Measurements from ENCODE around the gene PMEL. TPM values are rescaled to one million over a fixed set of nuclear protein-coding genes. Genes with fewer than 3 reads are reported as not detected.
"Not testable (repeated sequence)": the region's sequence is repeated elsewhere in the genome, so short reads cannot be mapped to it uniquely, and the experiment has no call there.

The PMEL gene
- total and polyA plus RNA-seq, 4 donors = 1.1 to 4.5 (median 2.4) TPM

DNA sequence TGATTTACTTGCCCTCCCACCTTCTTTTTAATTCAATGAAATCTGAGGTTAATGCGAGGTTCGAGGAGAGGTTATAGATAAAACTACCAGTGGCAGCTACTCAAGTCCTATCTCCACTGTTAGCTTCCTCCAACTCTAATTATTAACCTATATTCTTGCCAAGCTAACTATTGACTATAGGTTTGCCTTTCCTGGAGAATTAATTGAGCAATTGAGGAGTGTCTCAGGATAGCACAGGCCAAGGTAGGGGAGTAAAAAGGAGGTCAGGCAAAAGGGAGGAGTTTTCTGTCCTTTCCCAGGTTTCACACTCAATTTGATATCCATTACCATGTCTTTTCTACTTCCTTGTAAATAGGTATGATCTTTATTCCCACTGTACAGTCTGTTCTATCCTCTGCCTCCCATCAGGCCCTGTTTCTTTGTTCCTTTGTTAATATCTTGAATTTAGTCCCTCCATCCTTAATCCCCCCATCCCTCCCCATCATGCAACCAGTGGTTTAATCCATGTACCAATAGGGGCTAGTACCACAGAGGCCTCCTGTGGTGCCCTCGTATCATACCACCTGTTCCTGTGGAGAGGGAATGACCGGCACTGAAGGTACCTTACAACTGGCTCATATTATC is 27.5 kb upstream of the PMEL start:
- Histone ChIP-seq H3K36me3 (ENCODE audit: control insufficient read depth in 4 of 4, insufficient read depth in 3 of 4, low read depth in 1 of 4, low read length in 3 of 4) (peaks cover 16 to 46% (median 40%) of the 10 kb centered on the region in 4 donors), H3K4me1 (ENCODE audit: control insufficient read depth in 4 of 4, insufficient read depth in 4 of 4, low read length in 3 of 4) (peaks cover under 1 to 23% (median 18%) of the 10 kb centered on the region in 4 donors), H3K27ac (ENCODE audit: low read depth in 1 of 2, low read length in 2 of 2) (no peak overlapping the region), H3K9me3 (ENCODE audit: control insufficient read depth in 4 of 4, low read length in 3 of 4) (no peaks in the 10 kb centered on the region), H3K27me3 (ENCODE audit: control insufficient read depth in 4 of 4, insufficient read depth in 4 of 4, low read length in 3 of 4) (no peaks in the 10 kb centered on the region), H3K4me3 (ENCODE audit: low read depth in 1 of 3, low read length in 3 of 3) (no peak overlapping the region), H3K9ac (ENCODE audit: low read depth in 1 of 2, low read length in 2 of 2) (no peak overlapping the region)
- DNase-seq (ENCODE audit: low spot score) = no peak
- WGBS = 78% methylated on average over 4 of the region's 4 CpGs
- TF ChIP-seq TAF1 (conservative IDR thresholded peaks at IDR 0.05) (no peak), FOXA1 (IDR thresholded peaks at IDR 0.05) (no peak), SP1 (IDR thresholded peaks at IDR 0.05) (no peak), HNF4A (conservative IDR thresholded peaks at IDR 0.05) (no peak), JUND (IDR thresholded peaks at IDR 0.05) (no peak), RXRA (IDR thresholded peaks at IDR 0.05) (no peak), HNF4G (IDR thresholded peaks at IDR 0.05) (no peak), FOXA2 (IDR thresholded peaks at IDR 0.05) (no peak), GABPA (IDR thresholded peaks at IDR 0.05 in 1 of 2, conservative IDR thresholded peaks at IDR 0.05 in 1 of 2) (no peak), EGR1 (IDR thresholded peaks at IDR 0.05; ENCODE audit: low read depth in 2 of 2) (no peak)
- TF ChIP-seq, protein P1, sequence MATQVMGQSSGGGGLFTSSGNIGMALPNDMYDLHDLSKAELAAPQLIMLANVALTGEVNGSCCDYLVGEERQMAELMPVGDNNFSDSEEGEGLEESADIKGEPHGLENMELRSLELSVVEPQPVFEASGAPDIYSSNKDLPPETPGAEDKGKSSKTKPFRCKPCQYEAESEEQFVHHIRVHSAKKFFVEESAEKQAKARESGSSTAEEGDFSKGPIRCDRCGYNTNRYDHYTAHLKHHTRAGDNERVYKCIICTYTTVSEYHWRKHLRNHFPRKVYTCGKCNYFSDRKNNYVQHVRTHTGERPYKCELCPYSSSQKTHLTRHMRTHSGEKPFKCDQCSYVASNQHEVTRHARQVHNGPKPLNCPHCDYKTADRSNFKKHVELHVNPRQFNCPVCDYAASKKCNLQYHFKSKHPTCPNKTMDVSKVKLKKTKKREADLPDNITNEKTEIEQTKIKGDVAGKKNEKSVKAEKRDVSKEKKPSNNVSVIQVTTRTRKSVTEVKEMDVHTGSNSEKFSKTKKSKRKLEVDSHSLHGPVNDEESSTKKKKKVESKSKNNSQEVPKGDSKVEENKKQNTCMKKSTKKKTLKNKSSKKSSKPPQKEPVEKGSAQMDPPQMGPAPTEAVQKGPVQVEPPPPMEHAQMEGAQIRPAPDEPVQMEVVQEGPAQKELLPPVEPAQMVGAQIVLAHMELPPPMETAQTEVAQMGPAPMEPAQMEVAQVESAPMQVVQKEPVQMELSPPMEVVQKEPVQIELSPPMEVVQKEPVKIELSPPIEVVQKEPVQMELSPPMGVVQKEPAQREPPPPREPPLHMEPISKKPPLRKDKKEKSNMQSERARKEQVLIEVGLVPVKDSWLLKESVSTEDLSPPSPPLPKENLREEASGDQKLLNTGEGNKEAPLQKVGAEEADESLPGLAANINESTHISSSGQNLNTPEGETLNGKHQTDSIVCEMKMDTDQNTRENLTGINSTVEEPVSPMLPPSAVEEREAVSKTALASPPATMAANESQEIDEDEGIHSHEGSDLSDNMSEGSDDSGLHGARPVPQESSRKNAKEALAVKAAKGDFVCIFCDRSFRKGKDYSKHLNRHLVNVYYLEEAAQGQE (IDR thresholded peaks at IDR 0.05) = no peak
- TF ChIP-seq, protein P2, sequence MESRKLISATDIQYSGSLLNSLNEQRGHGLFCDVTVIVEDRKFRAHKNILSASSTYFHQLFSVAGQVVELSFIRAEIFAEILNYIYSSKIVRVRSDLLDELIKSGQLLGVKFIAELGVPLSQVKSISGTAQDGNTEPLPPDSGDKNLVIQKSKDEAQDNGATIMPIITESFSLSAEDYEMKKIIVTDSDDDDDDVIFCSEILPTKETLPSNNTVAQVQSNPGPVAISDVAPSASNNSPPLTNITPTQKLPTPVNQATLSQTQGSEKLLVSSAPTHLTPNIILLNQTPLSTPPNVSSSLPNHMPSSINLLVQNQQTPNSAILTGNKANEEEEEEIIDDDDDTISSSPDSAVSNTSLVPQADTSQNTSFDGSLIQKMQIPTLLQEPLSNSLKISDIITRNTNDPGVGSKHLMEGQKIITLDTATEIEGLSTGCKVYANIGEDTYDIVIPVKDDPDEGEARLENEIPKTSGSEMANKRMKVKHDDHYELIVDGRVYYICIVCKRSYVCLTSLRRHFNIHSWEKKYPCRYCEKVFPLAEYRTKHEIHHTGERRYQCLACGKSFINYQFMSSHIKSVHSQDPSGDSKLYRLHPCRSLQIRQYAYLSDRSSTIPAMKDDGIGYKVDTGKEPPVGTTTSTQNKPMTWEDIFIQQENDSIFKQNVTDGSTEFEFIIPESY (IDR thresholded peaks at IDR 0.05) = no peak
- TF ChIP-seq, protein P3, sequence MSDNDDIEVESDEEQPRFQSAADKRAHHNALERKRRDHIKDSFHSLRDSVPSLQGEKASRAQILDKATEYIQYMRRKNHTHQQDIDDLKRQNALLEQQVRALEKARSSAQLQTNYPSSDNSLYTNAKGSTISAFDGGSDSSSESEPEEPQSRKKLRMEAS (IDR thresholded peaks at IDR 0.05) = no peak

DNA sequence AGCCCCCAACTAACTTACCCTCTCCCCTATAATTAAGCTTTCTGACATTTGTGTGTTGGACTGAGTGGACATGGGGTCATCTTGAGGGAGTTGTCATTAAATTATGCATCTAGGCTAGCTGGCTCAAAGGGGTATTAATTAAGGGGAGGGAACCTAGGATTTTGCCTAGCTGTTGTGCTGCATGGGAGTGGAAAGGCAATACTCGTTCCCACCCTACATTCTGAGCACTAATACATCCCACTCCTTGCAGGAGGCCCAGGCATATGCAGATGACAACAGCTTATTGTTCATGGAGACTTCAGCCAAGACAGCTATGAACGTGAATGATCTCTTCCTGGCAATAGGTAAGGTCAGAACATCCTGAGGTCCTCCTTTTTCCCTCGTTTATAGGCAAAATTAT is 25.3 kb upstream of the PMEL start:
- Histone ChIP-seq H3K4me3 (ENCODE audit: low read depth in 1 of 3, low read length in 3 of 3) (no peak overlapping the region), H3K27ac (ENCODE audit: low read depth in 1 of 2, low read length in 2 of 2) (no peak overlapping the region), H3K27me3 (ENCODE audit: control insufficient read depth in 4 of 4, insufficient read depth in 4 of 4, low read length in 3 of 4) (no peaks in the 10 kb centered on the region), H3K9me3 (ENCODE audit: control insufficient read depth in 4 of 4, low read length in 3 of 4) (no peaks in the 10 kb centered on the region), H3K4me1 (ENCODE audit: control insufficient read depth in 4 of 4, insufficient read depth in 4 of 4, low read length in 3 of 4) (peaks cover 0 to 10% (median 8%) of the 10 kb centered on the region in 4 donors), H3K9ac (ENCODE audit: low read depth in 1 of 2, low read length in 2 of 2) (no peak overlapping the region), H3K36me3 (ENCODE audit: control insufficient read depth in 4 of 4, insufficient read depth in 3 of 4, low read depth in 1 of 4, low read length in 3 of 4) (peaks cover 20 to 57% (median 45%) of the 10 kb centered on the region in 4 donors)
- 95% methylated on average over 3 of the region's 3 CpGs for WGBS
- no peak for DNase-seq (ENCODE audit: low spot score)
- TF ChIP-seq YY1 (IDR thresholded peaks at IDR 0.05) = no peak

DNA sequence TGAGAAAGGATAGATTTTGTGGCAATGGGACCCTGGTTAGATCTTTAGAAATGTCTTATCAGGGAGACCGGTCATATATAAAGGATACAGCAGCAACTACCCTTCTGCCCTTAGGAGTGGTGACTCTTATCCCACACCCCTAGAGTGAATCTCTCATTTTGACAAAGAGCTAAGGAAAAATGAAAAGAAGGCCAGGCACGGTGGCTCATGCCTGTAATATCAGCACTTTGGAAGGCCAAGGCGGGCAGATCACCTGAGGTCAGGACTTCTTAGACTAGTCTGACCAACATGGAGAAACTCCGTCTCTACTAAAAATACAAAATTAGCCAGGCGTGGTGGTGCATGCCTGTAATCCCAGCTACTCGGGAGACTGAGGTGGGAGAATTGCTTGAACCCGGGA is 20.1 kb upstream of the PMEL start:
- 91% methylated on average over 7 of the region's 7 CpGs for WGBS
- H3K36me3 ChIP-seq (ENCODE audit: control insufficient read depth in 4 of 4, insufficient read depth in 3 of 4, low read depth in 1 of 4, low read length in 3 of 4) = peaks cover 12 to 51% (median 30%) of the 10 kb centered on the region in 4 donors
- not testable (repeated sequence) for H3K27ac ChIP-seq (ENCODE audit: low read depth in 1 of 2, low read length in 2 of 2); H3K4me1 ChIP-seq (ENCODE audit: control insufficient read depth in 4 of 4, insufficient read depth in 4 of 4, low read length in 3 of 4); H3K9ac ChIP-seq (ENCODE audit: low read depth in 1 of 2, low read length in 2 of 2); H3K27me3 ChIP-seq (ENCODE audit: control insufficient read depth in 4 of 4, insufficient read depth in 4 of 4, low read length in 3 of 4); DNase-seq (ENCODE audit: low spot score); H3K4me3 ChIP-seq (ENCODE audit: low read depth in 1 of 3, low read length in 3 of 3); H3K9me3 ChIP-seq (ENCODE audit: control insufficient read depth in 4 of 4, low read length in 3 of 4)

Measured in liver (tissue), 9 donors.